C1 segment of cervical spinal cord (tissue), 14 donors: ENCODE data around the gene DARS1.
"Not testable (repeated sequence)": the region's sequence is repeated elsewhere in the genome, so short reads cannot be mapped to it uniquely, and the experiment has no call there.

Experiments
- DNase-seq, 14 donors: peaks; one replicate each; lab custom pipeline; 2025; lab: John Stamatoyannopoulos, UW

The DARS1 gene

DNA sequence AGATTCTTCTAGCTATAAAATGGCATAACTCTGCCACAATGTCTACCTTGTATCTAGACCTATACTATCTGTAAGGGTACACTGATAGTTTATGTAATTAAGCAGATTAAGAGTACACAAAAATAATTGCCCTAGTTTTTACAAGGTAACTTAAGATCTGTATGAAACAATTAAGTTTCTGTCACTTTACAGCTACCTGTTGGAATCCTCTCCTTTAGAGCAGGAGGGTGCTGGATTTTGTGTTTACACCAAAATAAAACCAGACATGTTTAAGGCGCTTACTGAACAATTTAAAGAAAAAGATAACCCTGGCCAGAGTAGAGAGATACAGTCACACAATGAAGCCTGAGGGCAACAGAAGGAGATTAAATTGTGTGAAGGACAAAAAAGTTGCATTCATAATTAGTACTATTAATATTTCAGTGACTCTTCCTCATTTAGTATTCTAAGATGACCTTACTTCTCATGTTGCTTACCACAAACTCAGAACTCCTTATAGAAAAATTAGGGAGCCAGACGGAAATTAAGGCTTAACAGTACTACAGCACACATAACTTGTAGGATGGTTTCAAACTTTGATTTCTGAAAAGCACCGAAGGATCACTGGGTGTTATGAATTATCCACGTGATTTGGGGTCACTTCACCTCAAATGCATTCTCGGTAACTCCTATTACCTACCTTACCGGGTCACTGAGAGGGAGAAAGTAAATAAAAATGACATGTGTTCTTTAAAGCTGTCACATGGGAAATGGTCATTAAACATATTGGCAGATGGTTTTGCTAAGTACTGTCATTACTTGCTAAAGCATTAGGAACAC lies 1.0 kb downstream of the DARS1 start:
- DNase-seq, result peak in 1 of 14 donors; percentile 53

DNA sequence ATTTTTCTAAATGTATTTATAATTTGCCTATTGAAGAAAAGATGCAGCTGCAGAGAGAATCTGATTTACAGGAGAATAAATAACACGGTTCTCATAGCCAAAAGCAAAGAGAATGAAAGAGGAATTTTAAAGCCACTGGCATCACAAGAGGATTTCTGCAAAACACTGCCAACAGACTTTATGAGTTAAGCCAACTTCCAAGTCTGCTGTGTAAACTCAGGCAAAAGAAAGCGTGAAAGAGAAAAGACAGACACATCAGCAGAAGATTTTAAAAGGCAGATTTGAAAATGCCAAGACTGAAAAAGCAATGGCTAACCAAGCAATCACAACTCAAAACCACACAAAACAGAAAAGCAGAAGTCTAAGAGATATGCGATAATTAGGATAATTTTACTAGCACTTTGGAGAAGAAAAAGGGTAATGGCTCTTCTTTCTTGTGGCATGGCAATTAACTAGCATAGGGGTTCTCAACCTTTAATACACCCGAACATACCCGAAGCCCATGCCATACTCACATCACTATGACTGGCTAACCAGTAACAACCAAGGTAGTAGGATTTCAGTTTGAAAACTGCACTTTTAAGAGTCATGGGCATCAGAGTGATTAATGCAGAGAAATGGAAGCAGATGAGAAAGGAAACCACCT lies 4.9 kb downstream of the DARS1 start:
- no peak for DNase-seq

- DNase-seq, result no peak
Observed at GRCh38 chr2:135975702-135976101, 9.7 kb downstream of the DARS1 start.

DNA sequence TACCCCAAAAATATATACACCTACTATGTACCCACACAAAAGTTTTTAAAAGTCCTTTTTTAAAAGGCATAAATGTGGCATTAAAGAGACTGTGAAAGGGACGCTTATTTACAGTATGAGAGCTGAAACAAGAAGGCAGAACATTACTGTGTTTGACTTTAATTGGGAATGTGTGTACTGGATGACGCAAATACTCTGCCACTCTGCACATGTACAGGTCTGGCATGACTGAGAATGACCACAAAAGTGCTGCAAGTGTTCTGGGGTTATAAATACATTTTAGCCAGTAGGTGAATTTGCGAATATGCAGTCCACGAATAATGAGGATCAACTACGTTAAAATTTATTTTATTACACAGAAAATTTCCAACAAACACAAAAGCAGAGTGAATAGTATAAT lies 11.4 kb downstream of the DARS1 start:
- DNase-seq, result no peak

- no peak for DNase-seq
Observed at GRCh38 chr2:135969655-135970387, 15.6 kb downstream of the DARS1 start.

GRCh38 chr2:135965756-135966155 lies 19.7 kb downstream of the DARS1 start:
- no peak for DNase-seq

DNA sequence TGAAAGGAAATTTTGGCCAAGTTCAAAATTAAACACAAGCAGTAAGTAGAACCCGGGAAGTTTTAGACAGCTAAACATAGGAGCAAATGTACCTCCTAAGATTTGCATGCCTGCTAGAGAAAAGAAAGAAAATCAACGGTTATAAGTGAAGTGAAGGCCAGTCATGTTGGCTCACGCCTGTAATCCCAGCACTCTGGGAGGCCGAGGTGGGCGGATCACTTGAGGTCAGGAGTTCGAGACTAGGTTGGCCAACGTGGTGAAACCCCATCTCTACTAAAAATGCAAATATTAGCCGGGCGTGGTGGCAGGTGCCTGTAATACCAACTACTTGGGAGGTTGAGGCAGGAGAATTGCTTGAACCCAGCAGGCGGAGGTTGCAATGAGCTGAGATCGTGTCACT lies 21.0 kb downstream of the DARS1 start:
- DNase-seq, result not testable (repeated sequence)

GRCh38 chr2:135963841-135964240 lies 21.6 kb downstream of the DARS1 start:
- DNase-seq, result no peak

DNA sequence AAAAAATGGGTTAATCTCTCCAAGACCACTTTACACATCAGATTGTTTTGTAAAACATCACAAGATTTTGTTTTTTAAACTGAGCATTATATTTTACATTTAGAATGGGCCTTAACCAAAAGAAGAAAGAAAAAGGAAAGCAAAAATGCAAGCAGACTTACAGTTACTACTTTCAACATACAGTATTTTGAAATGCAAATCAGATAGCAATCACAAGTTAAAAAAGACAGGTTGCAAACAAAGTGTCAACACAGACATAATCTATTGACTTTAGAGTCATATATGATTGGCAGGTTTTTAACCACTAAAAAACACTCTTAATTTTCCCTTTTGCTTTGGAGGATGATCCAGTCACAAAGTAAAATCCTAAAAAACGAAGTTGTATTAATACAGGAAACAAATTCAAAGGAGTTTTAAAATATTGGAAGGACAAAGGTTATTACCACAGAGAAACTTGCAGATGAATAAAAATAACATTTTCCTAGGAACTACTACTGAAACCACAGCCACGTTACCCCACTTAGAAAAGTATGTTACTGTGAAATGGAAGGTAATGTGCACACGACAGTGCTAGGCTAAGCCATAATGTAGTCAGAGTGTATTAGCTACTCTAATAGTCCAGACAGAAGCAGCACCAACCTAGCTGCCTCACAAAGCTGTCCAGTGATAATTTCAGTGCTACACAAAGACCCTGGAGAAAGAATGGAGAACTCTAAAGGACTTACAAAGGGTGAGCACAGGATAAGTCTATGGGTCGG lies 22.9 kb downstream of the DARS1 start:
- no peak for DNase-seq

GRCh38 chr2:135960656-135961551 lies 24.5 kb downstream of the DARS1 start:
- peak in 1 of 14 donors; percentile 75 for DNase-seq

DNA sequence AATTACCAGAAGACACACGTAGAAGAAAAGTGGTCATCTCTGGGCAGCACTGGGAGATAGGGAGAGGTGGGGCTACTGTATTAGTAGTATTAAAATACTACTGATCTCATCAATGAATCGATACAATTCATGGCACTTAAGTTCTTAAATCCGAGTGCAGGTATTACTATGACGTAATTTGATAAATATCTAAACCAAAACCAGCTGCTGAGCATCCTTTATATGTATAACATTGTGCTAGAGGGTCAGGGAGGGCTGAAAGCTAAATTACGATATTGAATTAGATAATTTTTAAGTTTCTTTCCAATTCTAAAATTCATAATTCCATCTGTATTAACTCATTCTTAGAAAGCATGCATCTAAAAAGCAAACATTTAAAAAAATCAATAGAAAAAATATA lies 25.3 kb downstream of the DARS1 start:
- no peak for DNase-seq

DNA sequence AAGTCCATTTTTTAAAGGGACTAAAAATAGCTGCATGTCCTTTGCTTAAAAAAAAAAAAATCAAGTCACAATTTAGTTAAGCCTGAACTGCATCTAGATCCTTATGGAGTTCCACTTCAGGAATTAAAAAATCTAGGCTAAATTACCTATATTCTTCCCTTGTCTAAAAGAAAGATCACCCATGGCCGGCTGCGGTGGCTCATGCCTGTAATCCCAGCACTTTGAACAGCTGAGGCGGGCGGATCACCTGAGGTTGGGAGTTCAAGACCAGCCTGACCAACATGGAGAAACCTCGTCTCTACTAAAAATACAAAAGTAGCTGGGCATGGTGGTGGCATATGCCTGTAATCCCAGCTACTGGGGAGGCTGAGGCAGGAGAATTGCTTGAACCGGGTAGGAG lies 26.5 kb downstream of the DARS1 start:
- not testable (repeated sequence) for DNase-seq

DNA sequence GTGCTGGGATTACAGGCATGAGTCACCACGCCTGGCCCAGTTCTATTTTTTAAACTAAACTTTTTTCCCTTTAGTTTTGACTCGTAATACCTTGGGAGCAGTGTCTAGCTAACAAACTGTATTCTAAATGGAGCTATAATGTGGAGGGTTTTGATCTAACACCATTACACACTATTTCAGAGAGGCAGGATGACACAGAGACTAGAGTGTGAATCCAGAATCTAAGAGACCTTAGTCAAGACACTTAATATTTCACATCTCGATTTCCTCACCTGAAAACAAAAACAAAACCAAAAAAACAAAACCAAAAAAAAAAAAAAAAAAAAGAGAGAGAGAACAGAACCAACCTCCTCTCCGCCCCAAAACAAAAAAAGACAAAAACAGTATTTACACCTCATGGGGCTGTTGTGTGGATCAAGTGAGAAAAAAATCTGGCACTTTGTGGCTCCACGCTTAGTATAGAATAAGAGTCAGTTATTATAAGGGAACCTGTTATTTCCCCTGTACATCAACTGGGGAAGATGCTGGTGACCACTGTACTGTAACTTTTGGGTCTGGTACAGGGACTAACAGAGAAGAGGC lies 31.3 kb downstream of the DARS1 start:
- DNase-seq, result no peak

GRCh38 chr2:135952891-135953290 lies 32.5 kb downstream of the DARS1 start:
- no peak for DNase-seq

GRCh38 chr2:135951041-135951583 lies 34.3 kb downstream of the DARS1 start:
- DNase-seq, result no peak

GRCh38 chr2:135949451-135950234 lies 35.8 kb downstream of the DARS1 start:
- no peak for DNase-seq

GRCh38 chr2:135948642-135949355 lies 36.6 kb downstream of the DARS1 start:
- no peak for DNase-seq

GRCh38 chr2:135948141-135948540 lies 37.3 kb downstream of the DARS1 start:
- no peak for DNase-seq

DNA sequence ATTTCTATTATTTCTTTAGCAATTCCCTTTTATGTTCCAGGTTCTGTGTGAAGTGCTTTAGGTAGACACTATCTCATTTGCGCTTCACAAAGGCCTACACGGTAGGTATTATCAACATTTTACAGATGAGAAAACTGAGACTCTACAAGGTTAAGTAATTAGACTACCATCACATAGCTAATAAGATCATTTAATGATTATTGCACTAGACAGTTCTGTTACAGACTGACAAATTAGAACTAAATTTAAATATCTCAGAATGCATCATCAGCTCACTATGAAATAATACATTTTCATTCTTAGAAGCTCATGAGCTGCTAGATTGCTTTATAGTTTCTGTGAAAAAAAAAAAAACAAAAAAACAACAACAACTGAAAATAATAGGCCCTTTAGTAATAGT lies 37.9 kb downstream of the DARS1 start:
- no peak for DNase-seq
